SK-N-MC (cell line): ENCODE results near the gene APRT.

Source experiments
- FOXP2 ChIP-seq: optimal IDR thresholded peaks from 2 replicates; pipeline ENCODE3; 2011; ENCODE audit warnings: mild to moderate bottlenecking, moderate library complexity; ENCODE audit not compliant: insufficient read depth; ENCODE audit errors: extremely low read length, control extremely low read depth
- POLR2AphosphoS5 ChIP-seq: IDR thresholded peaks from 2 replicates; pipeline ENCODE4 v1.6.1; 2012; ENCODE audit warnings: mild to moderate bottlenecking, low read depth, low read length, borderline replicate concordance

DNA sequence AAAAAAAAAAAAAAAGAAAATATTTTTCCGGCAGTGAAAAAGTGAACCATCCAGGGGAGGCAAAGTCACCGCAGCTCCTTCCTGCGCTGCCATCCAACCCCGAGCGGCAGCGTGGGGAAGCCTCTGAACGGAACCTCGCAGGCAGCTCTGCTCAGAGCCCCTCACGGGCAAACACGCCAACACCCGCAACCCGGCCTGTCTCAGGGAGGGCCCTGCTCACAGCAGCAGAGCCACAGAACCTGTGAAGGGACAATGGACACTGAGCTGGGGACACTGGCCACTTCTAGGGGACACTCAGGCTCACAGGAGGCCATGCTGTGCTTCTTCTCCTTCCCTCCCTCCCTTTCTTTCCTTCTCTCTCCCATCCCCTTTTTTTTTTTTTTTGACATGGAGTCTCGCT is 21.4 kb upstream of the APRT start:
- TF ChIP-seq FOXP2 (no peak), POLR2AphosphoS5 (no peak)
